ENCODE data around the gene MAT1A.
"Not testable (repeated sequence)": the region's sequence is repeated elsewhere in the genome, so short reads cannot be mapped to it uniquely, and the experiment has no call there.

MAT1A gene

DNA sequence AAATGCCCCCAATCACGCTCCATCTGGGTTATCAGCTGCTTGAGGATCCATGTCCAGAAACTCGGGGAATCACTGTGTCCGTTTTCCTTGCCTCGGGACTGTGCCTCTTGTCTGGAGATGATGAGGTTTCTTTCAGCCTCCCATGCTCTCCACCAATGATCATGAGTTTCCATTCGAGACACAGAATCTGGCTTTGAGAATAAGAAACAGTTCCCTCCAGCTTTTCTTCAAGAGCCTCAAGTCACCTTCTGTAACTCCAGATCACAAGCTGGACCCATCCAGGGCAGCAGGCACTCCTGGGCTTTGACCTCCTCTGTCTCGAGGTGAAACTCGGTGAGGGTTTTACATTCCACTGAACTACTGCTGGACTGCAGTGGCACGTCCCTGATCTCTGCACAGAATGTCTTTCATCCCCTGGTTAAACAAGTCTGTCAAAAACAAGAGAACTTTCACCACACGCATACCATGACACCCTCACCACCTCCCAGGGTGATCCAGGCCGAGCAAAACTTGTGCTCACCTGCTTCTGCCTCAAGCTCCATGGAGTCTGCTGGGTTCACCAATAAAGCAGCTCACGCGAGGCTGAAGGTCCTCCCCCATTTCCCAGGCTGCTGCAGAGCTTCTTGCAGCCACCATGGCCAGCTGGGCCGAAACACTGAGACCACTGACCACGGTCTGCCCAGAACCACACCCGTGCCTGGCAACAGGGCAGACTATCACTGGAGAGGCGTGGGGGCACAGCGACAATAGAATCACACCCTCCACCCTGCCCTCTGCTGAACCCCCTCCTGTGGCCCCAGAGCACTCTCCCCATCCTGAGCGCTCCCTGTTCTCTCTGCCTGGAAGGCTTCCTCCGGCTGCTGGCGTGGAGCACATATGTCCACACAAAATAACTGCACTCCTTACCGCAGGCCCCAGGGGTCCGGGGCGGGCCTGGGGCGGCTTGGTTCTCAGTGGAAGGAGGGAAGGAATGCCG, 25.1 kb downstream of the MAT1A start:
- DNase-seq (ENCODE audit: low read depth) = no peak

DNA sequence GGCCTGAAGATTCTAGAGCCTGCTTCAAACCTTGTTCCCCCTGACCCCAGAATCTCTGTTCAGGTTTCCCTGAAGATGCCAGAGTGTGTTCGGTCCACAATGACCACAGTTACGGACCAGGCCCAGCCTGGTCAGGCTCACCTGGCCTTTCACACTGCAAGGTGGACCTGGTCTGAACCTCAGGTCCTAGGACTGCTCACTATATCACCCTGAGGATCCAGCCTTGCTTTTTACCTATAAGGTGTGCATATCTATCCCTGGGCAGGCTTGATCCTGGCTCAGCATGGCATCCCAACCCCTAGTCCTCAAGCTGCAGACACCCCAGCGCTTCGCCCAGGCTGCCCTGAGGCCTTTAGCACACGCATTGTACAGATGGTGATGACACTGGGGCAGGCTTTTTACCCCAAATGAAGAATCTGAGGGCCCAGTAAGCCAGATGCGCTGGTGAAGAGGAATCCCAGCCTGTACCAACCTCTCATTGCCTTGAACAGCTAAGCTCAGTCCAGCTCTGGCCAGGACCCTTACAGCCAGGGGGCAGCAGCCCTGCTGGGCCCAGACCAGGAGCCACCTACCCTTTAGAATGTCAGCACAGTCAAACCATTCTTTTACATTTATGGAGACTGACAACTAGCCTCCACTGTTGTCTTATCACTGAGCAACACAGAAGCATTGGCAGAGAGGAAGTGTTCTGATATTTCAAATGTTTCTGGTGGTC, 28.0 kb downstream of the MAT1A start:
- DNase-seq (ENCODE audit: low read depth) = no peak

DNA sequence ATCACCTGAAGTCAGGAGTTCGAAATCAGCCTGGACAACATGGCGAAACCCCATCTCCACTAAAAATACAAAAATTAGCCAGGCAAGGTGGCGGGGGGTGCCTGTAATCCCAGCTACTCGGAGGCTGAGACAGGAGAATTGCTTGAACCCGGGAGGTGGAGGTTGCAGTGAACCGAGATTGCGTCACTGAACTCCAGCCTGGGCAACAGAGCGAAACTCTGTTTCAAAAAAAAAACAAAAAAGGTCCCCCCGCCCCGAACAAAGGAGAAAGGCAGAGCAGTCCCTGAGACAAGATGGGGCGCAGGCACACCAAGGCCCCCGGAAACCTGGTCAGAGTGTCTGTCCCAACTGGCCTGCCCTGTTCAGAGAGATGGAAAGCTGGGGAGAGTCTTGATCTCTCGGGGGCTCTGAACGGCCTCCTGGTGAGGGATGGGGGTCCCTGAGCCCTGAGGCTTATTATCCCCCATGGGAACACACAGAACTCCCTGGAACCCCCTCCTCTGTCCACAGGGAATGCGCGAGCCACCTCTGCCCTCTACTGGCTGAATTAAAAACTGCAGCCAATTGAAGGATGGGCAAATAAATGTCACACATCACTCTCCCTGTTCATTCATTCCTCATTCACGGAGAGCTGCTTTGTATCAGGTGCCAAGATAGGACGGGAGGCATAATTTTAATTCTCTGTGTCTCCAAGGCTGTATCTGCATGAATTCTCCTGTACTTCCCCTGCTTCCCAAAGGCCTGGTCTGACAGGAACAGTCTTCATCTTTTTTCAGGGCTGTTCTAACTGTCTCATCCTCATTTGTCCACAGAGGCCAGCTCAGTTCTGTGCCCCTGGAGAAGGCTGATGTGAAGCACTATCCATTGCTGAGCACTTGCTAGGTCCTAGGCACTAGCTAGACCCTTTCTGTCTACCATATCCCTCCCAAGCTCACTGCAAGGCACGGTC, 28.9 kb downstream of the MAT1A start:
- DNase-seq (ENCODE audit: low read depth) = no peak

DNA sequence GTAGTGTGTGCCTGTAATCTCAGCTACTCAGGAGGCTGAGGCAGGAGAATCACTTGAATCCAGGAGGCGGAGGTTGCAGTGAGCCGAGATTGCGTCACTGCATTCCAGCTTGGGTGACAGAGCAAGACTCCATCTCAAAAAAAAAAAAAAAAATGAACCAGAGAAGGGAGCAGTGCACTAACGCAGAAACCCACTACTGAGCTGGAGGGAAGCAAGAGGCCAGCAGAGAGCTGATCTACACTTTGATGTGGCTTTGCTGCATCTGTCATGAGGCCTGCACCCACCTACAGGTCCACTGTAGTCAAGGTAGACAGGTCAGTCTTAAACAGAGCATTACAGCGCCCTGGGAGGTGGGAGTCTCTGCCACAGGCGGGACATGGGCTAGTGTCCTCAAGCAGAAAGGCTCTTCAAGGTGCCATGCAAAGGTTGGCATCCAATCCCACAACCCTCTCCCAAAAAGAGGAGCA, 30.0 kb downstream of the MAT1A start:
- no peak for DNase-seq (ENCODE audit: low read depth)

DNA sequence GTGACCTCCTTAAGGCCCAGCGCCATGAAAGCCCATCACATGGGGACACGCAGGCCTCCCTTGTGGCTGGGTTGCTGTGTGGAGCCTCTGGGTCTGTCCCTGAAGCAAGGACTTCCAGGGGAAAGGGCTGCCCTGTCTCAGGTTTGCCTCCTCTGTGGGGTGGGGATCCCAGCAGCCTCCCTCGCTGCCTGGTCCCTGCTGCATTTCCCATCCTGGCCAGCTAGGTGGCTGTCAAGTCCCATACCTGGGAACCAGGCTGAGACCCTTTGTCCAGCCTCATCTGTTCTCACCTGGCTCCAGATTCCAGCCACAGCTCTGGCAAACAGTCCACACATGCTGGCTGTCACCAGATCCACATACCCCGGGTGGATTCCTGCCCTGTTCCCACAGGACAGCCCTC, 32.7 kb downstream of the MAT1A start:
- not testable (repeated sequence) for DNase-seq (ENCODE audit: low read depth)

DNA sequence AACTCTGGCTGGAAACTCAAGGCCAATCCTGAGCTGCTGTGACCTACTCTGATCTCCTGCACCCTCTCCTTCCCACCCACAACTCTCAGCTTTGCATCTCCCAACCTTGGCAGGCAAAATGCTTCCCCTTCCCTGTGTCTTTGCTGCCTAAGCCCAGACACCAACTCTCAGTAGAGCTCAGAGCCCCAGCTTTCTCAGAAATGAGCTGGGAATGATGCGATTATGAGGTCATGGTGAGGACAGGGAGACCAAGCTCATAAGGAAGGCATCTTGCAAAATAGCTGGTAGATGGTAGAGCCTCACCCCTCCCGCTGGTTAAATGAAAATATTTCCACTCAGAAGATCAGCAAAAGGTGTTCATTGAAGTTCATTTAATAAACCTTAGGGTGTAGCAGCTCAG, 34.7 kb downstream of the MAT1A start:
- not testable (repeated sequence) for DNase-seq (ENCODE audit: low read depth)

DNA sequence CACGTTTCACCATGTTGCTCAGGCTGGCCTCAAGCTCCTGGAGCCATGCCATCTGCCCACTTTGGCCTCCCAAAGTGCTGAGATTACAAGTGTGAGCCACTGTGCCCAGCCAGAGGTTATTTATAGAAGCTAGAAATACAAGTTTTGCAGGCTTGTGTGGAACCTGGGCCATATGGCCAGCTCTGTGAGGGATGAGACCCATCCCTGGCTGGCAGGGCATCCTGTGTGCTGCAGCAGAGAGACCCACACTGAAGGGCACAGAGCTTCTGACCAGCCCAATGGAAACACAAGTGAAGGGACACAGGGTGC, 35.5 kb downstream of the MAT1A start:
- not testable (repeated sequence) for DNase-seq (ENCODE audit: low read depth)

DNA sequence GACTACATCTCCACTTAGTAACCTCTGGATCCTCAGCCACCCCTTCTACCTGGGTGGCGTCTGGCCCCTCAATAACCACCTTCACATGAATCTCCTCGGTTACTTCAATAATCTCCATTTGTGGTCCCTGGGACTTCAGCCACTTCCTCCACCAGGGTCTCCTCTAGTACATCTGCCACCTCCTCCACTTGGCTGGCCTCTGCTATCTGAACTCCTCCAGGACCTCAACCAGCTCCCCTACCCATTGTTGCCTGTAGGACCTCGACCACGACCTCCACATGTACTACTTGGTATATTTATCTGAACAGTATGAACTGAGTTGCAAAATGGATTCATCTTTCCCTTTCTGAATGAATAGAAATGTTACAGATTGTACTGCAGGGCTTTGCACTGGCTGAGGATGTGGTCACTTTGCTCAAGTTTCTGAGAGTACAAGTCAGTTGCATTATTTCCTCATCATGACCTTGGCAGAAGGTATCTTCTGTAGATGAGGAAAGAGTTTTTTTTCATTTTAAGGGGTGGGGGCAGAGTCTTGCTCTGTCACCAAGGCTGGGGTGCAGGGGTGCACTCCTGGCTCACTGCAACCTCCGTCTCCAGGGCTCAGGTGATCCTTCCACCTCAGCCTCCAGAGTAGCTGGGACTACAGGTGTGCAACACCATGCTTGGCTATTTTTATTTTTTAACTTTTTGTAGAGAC, 36.0 kb downstream of the MAT1A start:
- no peak for DNase-seq (ENCODE audit: low read depth)

DNA sequence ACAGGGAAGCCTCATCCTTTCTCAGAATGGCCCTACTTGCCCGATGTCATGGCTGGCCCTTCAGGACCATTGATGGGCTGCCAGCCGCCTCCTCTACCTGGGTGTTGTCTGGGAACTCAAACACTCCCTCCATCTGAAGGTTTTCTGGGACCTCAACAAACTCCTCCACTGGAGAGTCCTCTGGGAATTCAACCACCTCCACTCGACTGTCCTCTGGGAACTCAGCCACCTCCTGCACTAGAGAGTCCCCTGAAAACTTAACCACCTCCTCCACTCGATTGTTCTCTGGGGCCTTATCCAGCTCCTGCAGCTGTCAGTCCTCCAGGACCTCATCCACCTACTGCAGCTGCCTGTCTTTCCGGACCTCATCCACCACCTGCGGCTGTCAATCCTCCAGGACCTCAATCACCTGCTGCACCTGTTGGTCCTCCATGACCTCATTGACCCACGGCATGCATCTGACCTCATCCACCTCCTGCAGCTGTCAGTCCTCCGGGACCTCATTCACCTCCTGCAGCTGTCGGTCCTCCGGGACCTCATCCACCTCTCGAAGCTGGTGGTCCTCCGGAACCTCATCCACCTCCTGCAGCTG, 37.1 kb downstream of the MAT1A start:
- DNase-seq (ENCODE audit: low read depth) = no peak

DNA sequence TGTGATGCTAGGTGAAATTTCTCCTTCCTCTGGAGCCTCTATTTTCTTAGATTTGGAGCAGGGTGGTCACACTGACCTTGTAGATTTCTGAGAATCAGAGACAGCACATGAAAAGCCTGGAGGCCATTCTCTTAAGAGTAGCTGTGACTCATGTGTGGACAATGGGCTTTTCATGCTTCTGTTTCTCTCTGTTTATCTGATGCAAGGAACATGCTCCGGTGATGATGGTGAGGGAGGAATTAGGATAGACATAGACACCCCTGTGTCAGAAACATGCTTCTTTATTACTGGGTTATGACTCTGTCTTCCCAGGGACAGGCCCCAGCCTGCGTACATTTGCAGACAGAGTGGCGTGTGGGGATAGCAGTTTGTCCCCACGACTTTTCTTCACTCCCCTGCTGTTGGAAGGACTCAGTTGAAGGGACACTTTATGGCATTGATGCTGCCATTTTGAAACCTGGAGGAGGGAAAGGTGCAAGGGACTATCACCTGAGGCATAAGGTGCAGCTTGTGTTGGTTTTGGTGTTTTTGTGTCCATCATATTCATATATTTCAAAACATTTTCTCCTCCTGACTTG, 37.7 kb downstream of the MAT1A start:
- DNase-seq (ENCODE audit: low read depth) = not testable (repeated sequence)

DNA sequence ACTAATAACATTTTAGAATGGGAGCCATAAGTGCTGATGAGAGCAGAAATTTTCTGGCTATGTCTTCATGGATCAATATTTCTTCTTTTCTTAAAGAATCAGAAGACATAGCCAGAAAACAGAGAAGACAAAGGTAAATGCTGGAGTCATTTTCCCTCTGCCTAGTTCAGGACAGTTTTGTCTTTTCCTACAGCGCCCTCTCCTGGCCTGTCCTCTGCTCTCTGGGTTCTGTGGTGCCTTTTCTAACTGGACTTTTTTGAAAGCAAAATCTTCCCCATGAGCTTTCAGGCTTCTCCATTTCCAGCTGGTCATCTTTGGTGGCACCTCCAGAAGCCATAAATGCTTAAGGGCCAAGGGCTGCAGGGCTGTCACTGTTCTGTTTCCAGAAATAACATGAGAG, 39.1 kb downstream of the MAT1A start:
- not testable (repeated sequence) for DNase-seq (ENCODE audit: low read depth)

DNA sequence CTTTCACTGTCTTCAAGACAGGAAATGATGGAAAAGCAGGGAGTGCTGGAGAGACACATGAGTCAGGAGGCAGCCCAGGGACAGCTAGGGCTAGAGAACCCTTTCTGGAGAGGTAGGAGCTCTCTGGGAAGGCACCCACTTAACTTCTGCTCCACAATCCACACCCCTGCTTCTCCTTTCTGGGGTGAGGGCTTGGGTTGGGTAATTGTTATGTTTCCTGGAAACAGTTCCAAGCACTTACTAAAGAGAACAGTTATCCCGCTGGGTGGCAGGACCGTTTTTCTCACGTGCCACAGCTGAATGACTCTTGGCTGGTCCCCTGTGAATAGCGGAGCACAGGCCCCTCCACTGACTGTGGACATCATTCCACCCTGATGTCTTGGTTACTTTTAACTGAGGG, 39.6 kb downstream of the MAT1A start:
- not testable (repeated sequence) for DNase-seq (ENCODE audit: low read depth)

DNA sequence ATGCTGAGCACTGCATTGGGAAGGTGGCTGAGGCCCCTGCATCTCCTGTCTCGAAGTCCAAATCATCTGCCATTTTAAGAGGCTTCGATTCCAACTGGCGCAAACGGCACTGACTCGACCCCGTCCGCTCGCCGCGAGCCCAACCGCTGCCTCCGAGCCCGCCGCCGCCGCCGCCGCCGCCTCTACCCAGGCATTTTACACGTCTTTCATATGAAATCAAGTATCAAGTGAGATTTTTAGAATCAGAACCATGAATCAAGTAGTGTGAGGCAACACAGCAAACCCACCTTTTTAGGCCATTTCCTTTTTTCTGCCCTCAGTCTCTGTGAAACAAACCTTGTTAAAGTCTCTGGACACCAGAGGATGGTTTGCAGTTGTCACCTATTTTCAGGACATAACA, 41.8 kb downstream of the MAT1A start:
- DNase-seq (ENCODE audit: low read depth) = not testable (repeated sequence)

DNA sequence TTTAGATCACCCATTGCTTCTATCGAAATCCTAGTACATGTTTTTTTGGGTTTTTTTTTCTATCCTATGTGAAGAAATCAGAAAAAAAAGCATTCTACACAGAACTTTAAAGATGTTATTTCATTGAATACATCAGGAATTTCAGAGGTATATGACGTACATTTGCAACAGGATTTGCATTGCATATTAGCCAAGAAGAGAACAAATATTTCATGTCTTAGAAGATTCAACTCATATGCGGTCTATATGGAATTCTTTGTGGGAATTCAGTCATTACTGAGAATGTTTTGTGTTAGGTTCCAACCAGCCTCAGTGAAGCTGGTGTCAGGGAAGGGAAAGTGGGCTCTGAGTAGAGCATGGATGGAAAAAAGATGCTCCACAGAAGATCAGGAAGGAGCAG, 45.1 kb downstream of the MAT1A start:
- DNase-seq (ENCODE audit: low read depth) = not testable (repeated sequence)

DNA sequence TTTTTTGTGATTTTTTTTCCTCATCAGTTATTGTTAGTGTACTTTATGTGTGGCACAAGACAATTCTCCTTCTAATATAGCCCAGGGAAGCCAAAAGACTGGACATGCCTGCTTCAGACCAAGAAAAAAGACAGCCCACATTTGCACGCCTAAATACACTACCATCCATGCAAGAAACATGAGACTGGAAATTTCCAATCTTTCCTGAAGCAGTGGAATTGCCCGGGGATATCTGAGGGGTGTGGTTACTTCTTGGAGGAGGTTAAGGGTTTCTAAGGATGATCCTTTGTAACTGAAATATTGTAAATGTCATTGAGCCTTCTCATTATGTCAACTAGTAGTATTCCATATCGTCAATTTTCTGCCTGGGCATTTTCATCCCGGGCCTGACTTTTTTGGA, 47.1 kb downstream of the MAT1A start:
- not testable (repeated sequence) for DNase-seq (ENCODE audit: low read depth)

DNA sequence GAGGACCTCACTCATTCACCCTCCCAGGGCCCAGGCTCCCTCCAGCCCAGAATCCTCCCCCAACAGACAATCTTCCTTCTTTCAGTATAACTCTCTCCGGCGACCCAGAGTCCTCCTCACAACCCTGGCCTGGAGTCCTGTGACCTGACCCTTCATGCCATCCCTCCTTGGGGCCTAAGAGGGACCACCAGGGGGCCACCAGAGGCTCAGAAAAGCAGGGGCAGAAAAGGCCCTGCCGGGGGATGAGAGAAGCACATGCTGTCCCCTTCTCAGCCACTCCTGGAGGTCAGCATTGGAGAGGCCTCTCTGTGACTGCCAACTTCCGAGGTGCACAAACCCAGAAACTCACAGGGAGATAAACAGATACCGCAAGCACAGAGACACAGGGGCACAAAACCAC, 53.0 kb downstream of the MAT1A start:
- not testable (repeated sequence) for DNase-seq (ENCODE audit: low read depth)

DNA sequence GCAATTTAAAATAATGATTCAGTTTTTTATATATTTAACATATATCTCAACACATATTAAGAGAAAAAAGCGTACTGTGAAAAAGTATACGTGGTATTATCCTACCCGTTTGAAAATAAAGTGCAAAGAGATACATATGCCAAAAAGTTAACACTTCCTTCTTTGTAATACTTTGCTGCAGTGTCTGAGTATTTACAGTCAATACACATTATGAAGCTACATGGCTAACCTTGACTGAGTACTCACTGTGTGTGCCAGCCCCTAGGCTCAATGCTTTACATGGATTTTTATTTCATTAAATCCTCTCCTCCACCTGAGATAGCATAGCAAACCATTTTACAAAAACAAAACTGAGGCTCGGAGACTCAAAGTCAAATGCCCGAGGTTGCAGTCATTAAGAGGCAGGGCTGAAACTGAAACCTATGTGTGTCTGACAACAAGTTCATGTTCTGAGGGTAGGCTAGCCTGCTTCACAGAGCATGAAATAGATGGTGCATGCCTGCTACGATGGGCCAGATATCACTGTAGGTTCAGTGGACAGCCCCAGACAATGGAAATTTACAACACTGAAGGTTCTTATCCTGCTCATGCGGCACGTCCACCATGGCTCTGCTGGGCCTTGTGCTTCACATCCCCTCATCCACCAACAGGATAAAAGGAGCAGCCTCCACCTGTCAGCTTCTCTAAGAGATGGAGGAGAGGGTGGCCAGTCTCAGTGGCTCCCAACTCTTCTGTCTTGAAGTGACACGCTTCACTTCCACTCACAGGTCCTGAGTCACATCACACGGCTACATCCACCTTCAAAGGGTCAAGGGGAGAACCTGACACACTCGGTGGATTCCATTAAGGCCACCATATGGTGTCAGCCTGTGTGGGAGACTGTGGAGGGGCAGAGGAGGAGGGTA, 54.9 kb downstream of the MAT1A start:
- not testable (repeated sequence) for DNase-seq (ENCODE audit: low read depth)

DNA sequence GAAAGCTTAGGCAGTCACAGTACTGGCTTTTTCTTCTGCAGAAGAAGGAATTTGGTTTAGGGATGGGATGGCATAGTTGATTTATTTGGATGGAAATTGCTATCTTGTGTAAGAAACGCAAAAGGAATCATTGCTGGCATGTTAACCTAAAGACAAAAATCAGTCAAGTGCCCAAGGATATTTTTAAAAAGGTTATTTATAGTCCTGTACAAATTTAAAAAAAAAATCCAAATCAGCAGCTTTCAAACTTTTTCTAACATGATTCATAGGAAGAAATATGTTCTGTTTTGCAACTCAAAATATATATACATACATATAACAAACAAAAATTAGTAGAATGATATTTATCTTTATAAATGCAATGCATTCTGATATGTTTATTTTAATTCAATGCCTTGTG, 55.6 kb downstream of the MAT1A start:
- DNase-seq (ENCODE audit: low read depth) = not testable (repeated sequence)

DNA sequence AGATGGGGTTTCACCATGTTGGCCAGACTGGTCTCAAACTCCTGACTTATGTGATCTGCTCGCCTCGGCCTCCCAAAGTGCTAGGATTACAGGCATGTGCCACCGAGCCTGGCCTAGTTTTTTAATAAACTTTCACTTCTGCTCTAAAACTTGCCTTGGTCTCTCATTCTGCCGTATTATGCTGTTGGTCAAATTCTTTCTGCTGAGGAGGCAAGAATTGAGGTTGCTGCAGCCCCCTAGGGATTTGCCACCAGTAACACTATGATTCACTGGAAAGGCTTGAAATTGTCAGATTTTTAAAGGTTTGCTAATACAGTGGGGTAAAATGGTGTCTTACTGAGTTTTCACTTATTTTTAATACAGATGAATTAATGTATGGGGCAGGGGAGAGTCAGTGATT, 62.7 kb downstream of the MAT1A start:
- not testable (repeated sequence) for DNase-seq (ENCODE audit: low read depth)

DNA sequence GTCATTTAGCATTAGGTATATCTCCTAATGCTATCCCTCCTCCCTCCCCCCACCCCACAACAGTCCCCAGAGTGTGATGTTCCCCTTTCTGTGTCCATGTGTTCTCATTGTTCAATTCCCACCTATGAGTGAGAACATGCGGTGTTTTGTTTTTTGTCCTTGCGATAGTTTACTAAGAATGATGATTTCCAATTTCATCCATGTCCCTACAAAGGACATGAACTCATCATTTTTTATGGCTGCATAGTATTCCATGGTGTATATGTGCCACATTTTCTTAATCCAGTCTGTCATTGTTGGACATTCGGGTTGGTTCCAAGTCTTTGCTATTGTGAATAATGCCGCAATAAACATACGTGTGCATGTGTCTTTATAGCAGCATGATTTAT, 66.4 kb downstream of the MAT1A start:
- not testable (repeated sequence) for DNase-seq (ENCODE audit: low read depth)

Data from activated T-helper 1 cell treated with Interleukin-2 at 50 U/mL for 16 hours (primary cell).